Chondrocyte (in vitro differentiated cells): ENCODE data around the gene TTLL8. TPM values are rescaled to one million over a fixed set of nuclear protein-coding genes. Genes with fewer than 3 reads are reported as not detected.

Experiments used
- DNase-seq: peaks from one replicate; pipeline ENCODE4 v3.0.0; 2021; ENCODE audit warnings: mixed read lengths, low spot score
- H3K27ac Mint-ChIP-seq: one replicate; pipeline ENCODE4 v1.8.0; 2021; ENCODE audit warnings: mild to moderate bottlenecking, moderate library complexity, mixed read lengths; ENCODE audit not compliant: unreplicated experiment
- H3K27me3 Mint-ChIP-seq: 2 replicates; pipeline ENCODE4 v1.8.0; 2021; ENCODE audit warnings: low read depth, mixed read lengths
- H3K36me3 Mint-ChIP-seq: 2 replicates; pipeline ENCODE4 v1.8.0; 2021; ENCODE audit warnings: low read depth, mixed read lengths
- H3K4me1 Mint-ChIP-seq: 2 replicates; pipeline ENCODE4 v1.8.0; 2021; ENCODE audit warnings: low read depth, mild to moderate bottlenecking, mixed read lengths
- H3K4me3 Mint-ChIP-seq: one replicate; pipeline ENCODE4 v1.8.0; 2021; ENCODE audit warnings: mild to moderate bottlenecking, moderate library complexity, mixed read lengths; ENCODE audit not compliant: unreplicated experiment
- H3K9me3 Mint-ChIP-seq: 2 replicates; pipeline ENCODE4 v1.8.0; 2021; ENCODE audit warnings: low read depth, mixed read lengths
- CTCF ChIP-seq: fragments of 200-600 bp; sonication (generic); IDR thresholded peaks from 2 replicates; pipeline ENCODE4 v1.5.0; 2021; ENCODE audit warnings: antibody characterized with exemption, mild to moderate bottlenecking, moderate library complexity
- total RNA-seq: library from RNA; stranded (reverse); gene quantifications from 3 replicates; pipeline ENCODE4 v1.2.1, GENCODE V29; 2021

The TTLL8 gene
- total RNA-seq, 1 donor from 2014 or later = not detected

- Mint-ChIP-seq H3K4me3 (no peak overlapping the region), H3K27ac (no peak overlapping the region), H3K4me1 (peaks cover 10% of the 10 kb centered on the region), H3K9me3 (peaks cover 21% of the 10 kb centered on the region), H3K36me3 (peaks cover 5% of the 10 kb centered on the region), H3K27me3 (no peaks in the 10 kb centered on the region)
- DNase-seq = peak; percentile 52
- TF ChIP-seq CTCF = no peak
Observed at GRCh38 chr22:50048061-50048765, 9.9 kb downstream of the TTLL8 start.

- Mint-ChIP-seq H3K4me1 (peaks cover 10% of the 10 kb centered on the region), H3K27me3 (peaks cover 2% of the 10 kb centered on the region), H3K36me3 (peaks cover 3% of the 10 kb centered on the region), H3K9me3 (peaks cover 20% of the 10 kb centered on the region), H3K27ac (no peak overlapping the region), H3K4me3 (no peak overlapping the region)
- TF ChIP-seq CTCF = no peak
- peak; percentile 83 for DNase-seq
Observed at GRCh38 chr22:50047346-50047745, 10.8 kb downstream of the TTLL8 start.

- H3K36me3 Mint-ChIP-seq = peaks cover 3% of the 10 kb centered on the region
- DNase-seq = peak; percentile 67
- peaks cover 4% of the 10 kb centered on the region for H3K27me3 Mint-ChIP-seq
- H3K27ac Mint-ChIP-seq = no peak overlapping the region
- no peak overlapping the region for H3K4me3 Mint-ChIP-seq
- TF ChIP-seq CTCF = no peak
- H3K4me1 Mint-ChIP-seq = peaks cover 10% of the 10 kb centered on the region
- peaks cover 18% of the 10 kb centered on the region for H3K9me3 Mint-ChIP-seq
Observed at GRCh38 chr22:50046481-50047245, 11.4 kb downstream of the TTLL8 start.

GRCh38 chr22:50046019-50046415, 12.1 kb downstream of the TTLL8 start:
- Mint-ChIP-seq H3K27ac (no peak overlapping the region), H3K27me3 (peaks cover 4% of the 10 kb centered on the region), H3K9me3 (peaks cover 12% of the 10 kb centered on the region), H3K36me3 (peaks cover 3% of the 10 kb centered on the region), H3K4me3 (no peak overlapping the region), H3K4me1 (peaks cover 8% of the 10 kb centered on the region)
- peak; percentile 75 for DNase-seq
- TF ChIP-seq CTCF = no peak

- no peak for TF ChIP-seq CTCF
Observed at GRCh38 chr22:50045211-50046018, 12.7 kb downstream of the TTLL8 start.

More at GRCh38 chr22:50045211-50046018, 12.7 kb downstream of the TTLL8 start:
- H3K9me3 Mint-ChIP-seq = peaks cover 11% of the 10 kb centered on the region
- peaks cover 4% of the 10 kb centered on the region for H3K27me3 Mint-ChIP-seq
- H3K4me1 Mint-ChIP-seq = peaks cover 2% of the 10 kb centered on the region
- H3K4me3 Mint-ChIP-seq = no peak overlapping the region
- peak; percentile 90 for DNase-seq
- no peak overlapping the region for H3K27ac Mint-ChIP-seq
- peaks cover 3% of the 10 kb centered on the region for H3K36me3 Mint-ChIP-seq
